Astrocyte of the hippocampus (primary cell): ENCODE results near the gene ADRM1.

Experiments used
- DNase-seq: peaks from one replicate; pipeline ENCODE4 v3.0.0; 2011; ENCODE audit warnings: low read depth, low spot score

ADRM1 gene

GRCh38 chr20:62325172-62325905, 22.5 kb downstream of the ADRM1 start:
- no peak for DNase-seq

- DNase-seq: no peak
Observed at GRCh38 chr20:62326559-62326958, 23.8 kb downstream of the ADRM1 start.

GRCh38 chr20:62326959-62327725, 24.3 kb downstream of the ADRM1 start:
- DNase-seq: no peak

DNA sequence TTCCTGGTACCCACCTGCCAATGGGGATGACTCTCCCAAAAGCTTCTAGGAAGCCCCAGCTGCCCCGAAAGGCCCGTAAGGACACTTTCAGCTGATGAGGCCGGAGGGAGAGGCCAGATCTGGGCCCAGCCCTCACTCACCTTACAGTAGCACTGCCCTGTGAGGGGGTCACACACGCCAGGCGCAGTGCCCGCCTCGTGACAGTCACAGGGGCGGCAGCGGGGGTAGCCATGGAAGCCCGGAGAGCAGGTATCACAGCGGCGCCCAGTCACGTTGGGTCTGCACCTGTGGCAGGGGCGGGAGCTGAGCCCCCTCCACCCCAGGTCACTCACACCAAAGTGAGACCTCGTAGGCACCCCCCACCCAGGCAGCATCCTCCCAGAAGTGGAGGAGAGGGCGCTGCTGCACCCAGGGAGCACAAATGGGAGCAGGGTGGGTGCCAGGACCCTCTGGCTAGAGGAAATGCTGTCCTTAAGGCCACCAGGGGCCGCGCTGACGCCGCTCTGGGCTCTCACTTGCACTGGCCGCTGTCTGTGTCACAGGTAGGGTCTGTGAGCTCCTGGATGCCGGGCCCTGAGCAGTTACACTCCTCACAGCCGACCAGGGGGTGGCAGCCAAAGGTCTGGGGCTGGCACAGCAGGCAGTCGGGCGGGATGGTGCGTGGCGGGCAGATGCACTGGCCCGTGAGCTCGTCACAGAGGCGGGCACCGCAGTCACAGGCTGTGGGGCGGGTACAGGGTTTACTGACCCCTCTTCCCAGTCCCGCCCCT, 25.1 kb downstream of the ADRM1 start:
- no peak for DNase-seq

DNA sequence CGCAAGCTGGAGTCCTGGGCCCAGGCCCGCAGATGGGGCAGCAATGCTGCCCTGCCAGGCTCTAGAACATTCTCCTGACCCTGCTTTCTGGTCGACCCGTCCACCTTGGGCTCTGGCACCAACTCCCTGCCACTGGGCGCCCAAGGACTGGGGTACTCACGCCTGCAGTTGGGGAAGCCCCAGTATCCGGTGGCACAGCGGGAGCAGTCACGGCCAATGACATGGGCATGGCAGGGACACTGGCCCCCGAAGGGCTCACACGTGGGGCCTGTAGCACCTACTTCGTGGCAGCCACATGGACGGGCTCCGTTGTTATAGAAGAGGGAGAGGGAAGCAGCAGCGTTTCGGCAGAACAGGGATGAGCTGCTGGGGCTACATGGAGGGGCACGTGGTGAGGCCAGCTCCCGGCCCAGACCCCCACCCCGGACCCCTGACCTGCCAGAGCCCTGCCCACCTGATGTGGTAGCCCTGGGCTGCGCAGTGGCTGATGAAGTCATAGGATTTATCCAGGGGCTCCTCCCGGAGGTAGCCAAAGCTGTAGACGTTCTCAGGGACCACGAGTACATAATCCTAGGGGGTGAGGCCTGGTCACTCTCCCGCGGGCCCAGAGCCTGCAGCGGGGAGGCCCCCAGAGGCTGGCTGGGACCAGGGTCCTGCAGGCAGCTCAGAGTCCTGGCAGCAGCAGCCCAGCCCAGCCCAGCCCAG, 26.0 kb downstream of the ADRM1 start:
- no peak for DNase-seq

GRCh38 chr20:62329389-62330377, 26.9 kb downstream of the ADRM1 start:
- DNase-seq: no peak

- DNase-seq: no peak
Observed at GRCh38 chr20:62330576-62331317, 27.9 kb downstream of the ADRM1 start.

DNA sequence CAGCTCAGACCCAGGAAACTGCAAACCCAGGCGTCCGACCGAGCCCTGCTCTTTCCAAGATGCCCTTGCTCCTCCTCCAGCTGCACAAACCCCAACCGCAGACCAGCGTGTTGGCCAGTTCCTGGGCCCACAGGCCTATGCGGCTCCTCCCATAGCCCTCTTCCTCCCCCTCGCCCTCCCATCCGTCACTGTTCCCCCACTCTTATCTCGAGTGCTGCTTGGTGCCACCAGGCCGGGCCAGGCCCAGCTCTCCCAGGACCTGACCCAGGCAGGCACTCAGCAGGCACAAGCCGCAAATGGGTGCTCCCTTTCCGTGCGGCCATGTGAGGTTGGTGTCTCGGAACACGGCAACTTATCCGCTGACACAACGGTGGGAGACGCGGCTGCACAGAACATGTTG, 28.6 kb downstream of the ADRM1 start:
- no peak for DNase-seq

DNA sequence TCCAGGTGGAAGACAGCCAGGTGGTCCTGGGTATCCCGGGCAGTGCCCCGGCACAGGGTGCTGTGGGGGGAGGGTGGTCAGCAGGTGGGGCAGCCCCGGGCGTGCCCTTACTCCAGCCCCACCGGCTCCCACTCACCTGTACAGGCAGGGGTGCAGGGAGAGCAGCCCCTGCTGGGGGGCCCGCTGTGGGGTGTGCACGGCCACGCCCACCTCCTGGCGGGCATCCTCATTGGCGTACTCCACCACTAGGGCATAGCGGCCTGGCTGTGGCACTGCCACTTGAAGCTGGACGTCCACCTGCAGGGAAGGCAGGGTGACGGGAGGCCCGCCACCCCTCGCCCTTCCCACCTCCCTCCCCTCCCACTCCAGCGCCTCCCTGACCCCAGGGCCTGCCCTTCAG, 29.6 kb downstream of the ADRM1 start:
- no peak for DNase-seq

- no peak for DNase-seq
Observed at GRCh38 chr20:62332989-62333819, 30.4 kb downstream of the ADRM1 start.

DNA sequence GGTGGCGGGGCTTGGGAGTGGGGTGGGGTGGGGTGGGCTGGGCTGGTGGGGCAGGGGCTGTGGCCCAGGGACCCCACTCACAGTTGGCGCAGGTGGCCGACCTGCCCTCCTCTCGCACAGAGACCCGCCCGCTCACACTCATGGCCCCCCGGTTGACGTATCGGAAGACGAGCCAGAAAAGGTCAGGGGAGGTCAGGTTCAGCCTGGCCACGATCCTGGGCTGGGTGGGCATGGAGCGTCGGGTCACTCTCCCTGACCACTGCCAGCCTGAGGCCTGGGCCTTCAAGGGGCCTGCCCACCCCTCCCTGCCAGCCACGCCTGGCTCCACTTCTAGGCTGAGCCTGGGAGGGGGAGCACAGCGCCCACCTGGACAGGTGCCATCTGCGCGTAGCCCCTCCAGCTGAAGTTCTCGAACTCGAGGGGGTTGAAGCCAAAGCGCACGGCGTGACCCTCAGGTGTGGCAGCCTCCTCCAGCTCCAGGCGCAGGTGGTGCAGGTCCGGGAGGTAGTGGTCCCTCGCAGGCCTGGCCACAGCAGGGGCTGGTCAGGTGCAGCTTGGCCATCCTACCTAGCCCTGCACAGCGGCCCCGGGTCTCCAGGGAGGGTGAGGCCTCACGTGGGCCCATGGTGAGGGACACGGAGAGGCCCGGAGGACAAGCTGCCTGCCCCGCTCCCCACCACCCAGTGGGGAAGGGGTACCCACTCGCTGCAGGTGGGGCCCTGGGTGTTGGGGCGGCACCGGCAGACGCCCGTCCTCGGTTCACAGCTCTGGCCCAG, 31.2 kb downstream of the ADRM1 start:
- DNase-seq: no peak

DNA sequence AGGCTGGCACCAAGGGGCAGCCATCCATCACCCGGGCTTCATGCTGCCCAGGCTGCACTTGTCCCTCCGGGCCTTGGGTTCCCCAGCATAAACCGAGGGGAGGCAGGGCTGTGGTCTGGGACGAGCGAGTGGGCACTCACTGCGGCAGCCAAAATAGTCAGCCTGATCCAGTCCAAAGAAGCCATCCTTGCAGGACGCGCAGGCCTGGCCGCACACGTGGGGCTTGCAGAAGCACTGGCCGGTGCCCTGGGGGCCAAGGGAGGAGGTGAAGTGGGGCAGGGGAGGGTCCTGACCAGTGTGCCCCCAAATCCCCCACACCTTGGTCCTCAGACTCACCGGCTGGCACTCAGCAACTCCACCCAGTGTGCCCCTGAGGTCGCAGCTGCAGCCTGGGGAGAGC, 32.1 kb downstream of the ADRM1 start:
- DNase-seq: no peak

GRCh38 chr20:62335532-62335931, 32.7 kb downstream of the ADRM1 start:
- no peak for DNase-seq

- DNase-seq: no peak
Observed at GRCh38 chr20:62336329-62336728, 33.5 kb downstream of the ADRM1 start.

- DNase-seq: no peak
Observed at GRCh38 chr20:62336775-62337557, 34.2 kb downstream of the ADRM1 start.

DNA sequence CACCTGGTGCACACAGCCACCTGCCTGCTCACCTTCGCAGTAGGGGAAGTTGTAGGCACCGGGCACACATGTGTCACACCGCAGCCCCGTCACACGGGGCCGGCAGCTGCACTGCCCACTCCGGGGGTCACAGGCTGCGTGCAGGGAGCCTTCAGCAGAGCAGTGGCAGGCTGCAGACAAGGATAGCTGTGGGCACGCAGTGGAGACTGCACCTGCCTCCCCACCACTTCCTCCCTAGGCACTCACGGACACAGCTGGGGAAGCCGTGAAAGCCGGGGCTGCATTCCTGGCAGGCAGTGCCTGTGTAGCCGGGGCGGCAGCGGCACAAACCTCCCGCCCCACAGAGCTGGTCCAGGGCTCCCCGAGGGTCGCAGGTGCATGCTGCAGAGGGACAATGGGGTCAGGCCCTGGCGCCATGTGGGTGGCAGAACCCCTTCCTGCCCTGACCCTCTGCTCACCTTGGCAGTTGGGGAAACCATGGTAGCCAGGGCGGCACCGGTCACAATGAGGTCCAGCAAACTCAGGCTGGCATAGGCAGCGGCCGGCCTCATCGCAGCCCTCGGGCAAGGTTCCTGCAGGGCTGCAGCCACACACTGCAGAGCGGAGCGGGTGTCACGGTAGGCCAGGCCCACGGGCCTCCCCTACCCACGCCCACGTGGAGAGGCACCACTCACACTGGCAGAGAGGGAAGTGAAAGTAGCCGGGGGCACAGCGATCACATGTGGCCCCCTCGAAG, 34.9 kb downstream of the ADRM1 start:
- no peak for DNase-seq

DNA sequence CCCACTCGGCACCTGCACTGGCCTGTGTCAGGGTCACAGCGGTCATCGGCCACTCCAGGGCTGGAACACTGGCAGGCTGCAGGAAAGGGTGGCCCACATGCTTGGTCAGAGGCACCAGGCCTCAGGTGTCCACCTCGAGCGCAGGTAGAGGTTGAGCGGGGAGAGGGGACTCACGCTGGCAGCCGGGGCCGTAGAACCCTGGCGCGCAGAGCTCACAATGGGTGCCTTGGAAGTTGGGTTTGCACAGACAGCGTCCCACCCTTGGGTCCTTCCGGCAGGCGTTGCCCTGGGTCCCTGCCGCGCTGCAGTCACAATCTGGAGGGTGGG, 35.5 kb downstream of the ADRM1 start:
- DNase-seq: no peak
